H1 (cell line): Measurements from ENCODE around the gene FOSL2. TPM values are rescaled to one million over a fixed set of nuclear protein-coding genes. Genes with fewer than 3 reads are reported as not detected.

ENCODE experiments used
- CTCF ChIA-PET: fragments of 300-600 bp; sonication (Branson Sonifier 250); formaldehyde crosslinking; loops from one replicate; lab custom pipeline; 2021; ENCODE audit not compliant: partially characterized antibody; lab: Charles Lee
- POLR2A ChIA-PET: fragments of 300-600 bp; sonication (Branson Sonifier 250); formaldehyde crosslinking; loops from one replicate; lab custom pipeline; 2021; ENCODE audit warnings: inconsistent platforms; ENCODE audit not compliant: partially characterized antibody; lab: Charles Lee
- DNase-seq, 2 experiments: peaks; one replicate each; pipeline versions ENCODE4 v3.0.0 to v3.0.0-alpha.2; 2010 to 2022; ENCODE audit warnings: low spot score in 2 of 2, low read depth in 1 of 2, mixed read lengths in 1 of 2
- FAIRE-seq: peaks from 2 replicates; lab custom pipeline; 2011; peaks lifted over from hg19 to GRCh38; lab: Jason Lieb, UNC
- H2AFZ ChIP-seq: 2 replicates; pipeline ENCODE4 v1.8.1; 2012; ENCODE audit warnings: low read length, inconsistent platforms
- H2AK5ac ChIP-seq: 2 replicates; pipeline ENCODE4 v1.6.1; 2013; ENCODE audit warnings: low read depth, low read length
- H2BK120ac ChIP-seq: replicated peaks from 2 replicates; pipeline ENCODE3; 2013; ENCODE audit warnings: low read depth, low read length, inconsistent platforms
- H2BK12ac ChIP-seq: 2 replicates; pipeline ENCODE4 v1.6.1; 2013; ENCODE audit warnings: low read depth, low read length
- H2BK15ac ChIP-seq: 2 replicates; pipeline ENCODE4 v1.6.1; 2013; ENCODE audit warnings: low read length
- H2BK20ac ChIP-seq: 2 replicates; pipeline ENCODE4 v1.6.1; 2013; ENCODE audit warnings: low read length
- H2BK5ac ChIP-seq: 2 replicates; pipeline ENCODE4 v1.6.1; 2013; ENCODE audit warnings: low read depth, low read length
- H3K14ac ChIP-seq: 2 replicates; pipeline ENCODE4 v1.6.1; 2013; ENCODE audit warnings: inconsistent platforms; ENCODE audit not compliant: insufficient read length
- H3K18ac ChIP-seq: 2 replicates; pipeline ENCODE4 v1.6.1; 2013; ENCODE audit warnings: low read length; ENCODE audit errors: extremely low read depth
- H3K23ac ChIP-seq: 2 replicates; pipeline ENCODE4 v1.6.1; 2013; ENCODE audit warnings: inconsistent platforms; ENCODE audit not compliant: insufficient read length
- H3K23me2 ChIP-seq: 2 replicates; pipeline ENCODE4 v1.6.1; 2013; ENCODE audit warnings: low read depth, low read length
- H3K27ac ChIP-seq: 2 replicates; pipeline ENCODE4 v1.6.1; 2011; ENCODE audit warnings: low read depth, low read length, inconsistent platforms
- H3K27me3 ChIP-seq, 4 experiments: replicated peaks in 1 of 4; 1 replicate in 1 of 4; 2 replicates in 3 of 4; pipeline versions ENCODE4 v1.6.1 to v1.8.1; 2011 to 2013; ENCODE audit warnings: low read length in 3 of 4, mild to moderate bottlenecking in 3 of 4, inconsistent platforms in 2 of 4, mixed read lengths in 2 of 4, moderate library complexity in 1 of 4; ENCODE audit not compliant: control insufficient read depth in 3 of 4, insufficient read depth in 3 of 4; ENCODE audit errors: extremely low read depth in 1 of 4
- H3K36me3 ChIP-seq, 4 experiments: 2 replicates each; pipeline versions ENCODE4 v1.6.1 to v1.8.1; 2011 to 2013; ENCODE audit warnings: mild to moderate bottlenecking in 4 of 4, low read length in 3 of 4, moderate library complexity in 2 of 4, control low read depth in 1 of 4, inconsistent platforms in 1 of 4; ENCODE audit not compliant: insufficient read depth in 4 of 4, control insufficient read depth in 2 of 4
- H3K4ac ChIP-seq: replicated peaks from 2 replicates; pipeline ENCODE3; 2013; ENCODE audit warnings: low read length, low read depth, mixed read lengths, inconsistent platforms; ENCODE audit not compliant: insufficient read length
- H3K4me1 ChIP-seq, 4 experiments: replicated peaks in 1 of 4; 1 replicate in 1 of 4; 2 replicates in 3 of 4; pipeline versions ENCODE4 v1.6.1 to v1.8.1; 2011 to 2013; ENCODE audit warnings: low read length in 3 of 4, inconsistent platforms in 2 of 4, mixed read lengths in 1 of 4; ENCODE audit not compliant: insufficient read depth in 4 of 4, control insufficient read depth in 3 of 4
- H3K4me2 ChIP-seq, 2 experiments: 2 replicates each; pipeline versions ENCODE4 v1.6.1 to v1.8.1; 2011 to 2013; ENCODE audit warnings: low read depth in 2 of 2, low read length in 2 of 2, control low read depth in 1 of 2, inconsistent platforms in 1 of 2, mild to moderate bottlenecking in 1 of 2; ENCODE audit not compliant: insufficient read depth in 1 of 2
- H3K4me3 ChIP-seq, 4 experiments: fragments of 200-600, 300-600 bp in 1 of 4; sonication (generic), shearing (Covaris generic), sonication (Bioruptor Twin) in 1 of 4; 2 replicates each; pipeline versions ENCODE4 v1.5.1 to v1.8.1; 2011 to 2016; ENCODE audit warnings: low read length in 4 of 4, low read depth in 3 of 4, control low read depth in 2 of 4, inconsistent platforms in 2 of 4, mild to moderate bottlenecking in 2 of 4, mixed read lengths in 1 of 4, moderate library complexity in 1 of 4; ENCODE audit not compliant: insufficient read depth in 2 of 4; ENCODE audit errors: extremely low read depth in 1 of 4
- H3K56ac ChIP-seq: replicated peaks from 2 replicates; pipeline ENCODE3; 2013; ENCODE audit warnings: low read depth, mild to moderate bottlenecking, mixed read lengths, low read length, inconsistent platforms; ENCODE audit not compliant: insufficient read length
- H3K79me1 ChIP-seq: 2 replicates; pipeline ENCODE4 v1.6.1; 2013; ENCODE audit warnings: low read depth, low read length, control low read depth
- H3K79me2 ChIP-seq, 2 experiments: 2 replicates each; pipeline versions ENCODE4 v1.6.1 to v1.8.1; 2012 to 2013; ENCODE audit warnings: low read length in 2 of 2, mild to moderate bottlenecking in 2 of 2, inconsistent platforms in 1 of 2; ENCODE audit not compliant: insufficient read depth in 2 of 2, control insufficient read depth in 1 of 2
- H3K9ac ChIP-seq, 4 experiments: replicated peaks in 1 of 4; 1 replicate in 1 of 4; 2 replicates in 3 of 4; pipeline versions ENCODE4 v1.6.1 to v1.8.1; 2011 to 2013; ENCODE audit warnings: low read depth in 3 of 4, low read length in 3 of 4, control low read depth in 2 of 4, mild to moderate bottlenecking in 2 of 4, moderate library complexity in 2 of 4, inconsistent platforms in 1 of 4; ENCODE audit errors: extremely low read depth in 1 of 4
- H3K9me3 ChIP-seq, 2 experiments: 2 replicates each; pipeline versions ENCODE4 v1.6.1 to v1.8.1; 2012 to 2013; ENCODE audit warnings: mild to moderate bottlenecking in 2 of 2, moderate library complexity in 2 of 2, control low read depth in 1 of 2, inconsistent platforms in 1 of 2, low read depth in 1 of 2, low read length in 1 of 2, mixed read lengths in 1 of 2; ENCODE audit not compliant: insufficient read depth in 2 of 2
- H4K20me1 ChIP-seq, 2 experiments: replicated peaks in 1 of 2; 2 replicates each; pipeline versions ENCODE3 to v1.8.1; 2011 to 2013; ENCODE audit warnings: inconsistent platforms in 2 of 2, low read length in 2 of 2, mild to moderate bottlenecking in 1 of 2; ENCODE audit not compliant: insufficient read depth in 2 of 2, control insufficient read depth in 1 of 2
- H4K5ac ChIP-seq: 2 replicates; pipeline ENCODE4 v1.6.1; 2013; ENCODE audit warnings: low read length, low read depth, mixed read lengths, inconsistent platforms; ENCODE audit not compliant: insufficient read length
- H4K8ac ChIP-seq: 2 replicates; pipeline ENCODE4 v1.8.0; 2013; ENCODE audit warnings: mild to moderate bottlenecking, moderate library complexity, low read length, inconsistent platforms; ENCODE audit not compliant: insufficient read depth; ENCODE audit errors: extremely low read depth
- H4K91ac ChIP-seq: replicated peaks from 2 replicates; pipeline ENCODE3; 2013; ENCODE audit warnings: low read length, mixed read lengths, inconsistent platforms; ENCODE audit not compliant: insufficient read length
- ATF2 ChIP-seq: IDR thresholded peaks from 2 replicates; pipeline ENCODE4 v1.6.1; 2012; ENCODE audit warnings: low read length, inconsistent platforms
- WGBS, 2 experiments: shearing (Covaris generic) in 1 of 2; methylation state at CpG; one replicate each; pipeline versions ENCODE4 v1.1.6 to v1.1.7; 2013 to 2015; ENCODE audit warnings: low lambda C conversion rate in 2 of 2, mixed read lengths in 2 of 2, inconsistent platforms in 1 of 2, low coverage in 1 of 2, missing lambda C conversion rate in 1 of 2; ENCODE audit not compliant: insufficient replicate concordance in 2 of 2, insufficient coverage in 1 of 2, insufficient read length in 1 of 2; ENCODE audit errors: extremely low coverage in 1 of 2, missing lambda C conversion rate in 1 of 2; 5-methylcytosine and 5-hydroxymethylcytosine counted together
- polyA plus RNA-seq, 7 experiments: library from polyadenylated mRNA; depleted of rRNA in 3 of 7; stranded (reverse) in 5 of 7; unstranded in 2 of 7; fragments of >200 nt in 5 of 7; fragments of 200-250 nt in 2 of 7; gene quantifications; 1 replicate in 5 of 7; 2 replicates in 1 of 7; 4 replicates in 1 of 7; pipeline versions ENCODE4 v1.2.1 to v1.2.3, GENCODE V29; 2011 to 2013; ENCODE audit warnings: missing spikeins in 2 of 7, mixed read lengths in 2 of 7
- total RNA-seq: library from RNA; stranded (reverse); fragmentation: NEBNext Ultra II Directional; extraction: Animal tissue kit (Norgen Biotek cat#: 25700); gene quantifications from 2 replicates; pipeline ENCODE4 v1.2.1, GENCODE V29; 2021

FOSL2 gene
- total and polyA plus RNA-seq, 2 of the 8 experiments (the other 6 are each of a cell fraction or from before 2014, with no cell fraction given): 1.5 to 4.5 TPM

- no peak overlapping the region for H3K4me3 ChIP-seq
- no peak overlapping the region for H3K9ac ChIP-seq
- H3K36me3 ChIP-seq: no peaks in the 10 kb centered on the region
- H3K79me2 ChIP-seq: no peaks in the 10 kb centered on the region
- no peak overlapping the region for H3K56ac ChIP-seq
- H3K14ac ChIP-seq: no peak overlapping the region
- 78% methylated on average over 6 of the region's 6 CpGs; no CpG with 5 or more reads in 1 of the 2 experiments for WGBS, 2 experiments
- H4K20me1 ChIP-seq: no peaks in the 10 kb centered on the region
- H3K18ac ChIP-seq: no peak overlapping the region
- no peak overlapping the region for H2BK5ac ChIP-seq
- POLR2A ChIA-PET: no interaction called here
- CTCF ChIA-PET: interaction anchor here (1.0 to 1.4 kb wide), 2 partner anchors 16 to 23 kb away, joined by 3 to 4 read pairs; no protein-coding TSS in a partner anchor
- no peak overlapping the region for H3K23ac ChIP-seq
- TF ChIP-seq ATF2: no peak
- H4K5ac ChIP-seq: no peak overlapping the region
- H3K4me2 ChIP-seq: no peak overlapping the region
- H3K79me1 ChIP-seq: no peaks in the 10 kb centered on the region
- no peak overlapping the region for H2BK120ac ChIP-seq
- H2AK5ac ChIP-seq: no peak overlapping the region
- no peaks in the 10 kb centered on the region; the same call in 1 of the 2 replicates for H3K23me2 ChIP-seq
- H2AFZ ChIP-seq: no peak overlapping the region
- H3K4me1 ChIP-seq: no peaks in the 10 kb centered on the region; a peak in 1 of 7 replicates
- no peak overlapping the region for H2BK20ac ChIP-seq
- H2BK12ac ChIP-seq: no peak overlapping the region
- FAIRE-seq (no peak), DNase-seq (no peak)
- H3K27me3 ChIP-seq: no peaks in the 10 kb centered on the region; a peak in 1 of 7 replicates
- H3K27ac ChIP-seq: no peak overlapping the region
- H2BK15ac ChIP-seq: no peak overlapping the region
- H4K91ac ChIP-seq: no peak overlapping the region
- H3K9me3 ChIP-seq: peaks cover 4 to 6% of the 10 kb centered on the region in 2 experiments; a peak in 1 of 4 replicates
- no peak overlapping the region for H4K8ac ChIP-seq
- H3K4ac ChIP-seq: no peak overlapping the region
Measured at GRCh38 chr2:28430788-28431418, 38.2 kb downstream of the FOSL2 start.
